Measurements from ENCODE around the gene ATP13A2. TPM values are rescaled to one million over a fixed set of nuclear protein-coding genes. Genes with fewer than 3 reads are reported as not detected.

ATP13A2 gene
- polyA plus RNA-seq, 3 donors = 17.6 to 37.8 (median 19.5) TPM

GRCh38 chr1:17060306-17060749 lies 48.6 kb upstream of the ATP13A2 start:
- peak overlapping the region; percentile 43 to 83 for H3K27ac ChIP-seq (ENCODE audit: low read depth in 1 of 2, low read length in 2 of 2)
- H3K4me1 ChIP-seq (ENCODE audit: control insufficient read depth in 1 of 2, insufficient read depth in 2 of 2, low read length in 2 of 2) = peaks cover 55 to 62% of the 10 kb centered on the region in 2 donors

More at GRCh38 chr1:17060306-17060749, 48.6 kb upstream of the ATP13A2 start:
- Histone ChIP-seq H3K27me3 (ENCODE audit: control insufficient read depth in 2 of 2, insufficient read depth in 2 of 2, low read length in 2 of 2) (no peaks in the 10 kb centered on the region), H3K9ac (ENCODE audit: insufficient read depth, low read length, poor library complexity, severe bottlenecking) (no peak overlapping the region), H3K36me3 (replicated peaks in 1 of 2; ENCODE audit: control insufficient read depth in 1 of 2, insufficient read depth in 2 of 2, low read length in 2 of 2) (no peaks in the 10 kb centered on the region), H3K79me2 (ENCODE audit: insufficient read depth, low read length) (no peaks in the 10 kb centered on the region), H3K9me3 (replicated peaks in 1 of 2; ENCODE audit: control insufficient read depth in 1 of 2, insufficient read depth in 1 of 2, low read length in 2 of 2) (peaks cover 0 to 5% of the 10 kb centered on the region in 2 donors), H4K20me1 (ENCODE audit: insufficient read depth, low read length) (no peaks in the 10 kb centered on the region), H3K4me3 (replicated peaks in 1 of 3; ENCODE audit: low read depth in 2 of 3, low read length in 3 of 3) (peak overlapping the region in 1 of 3 experiments; percentile 56), H3K4me2 (replicated peaks; ENCODE audit: extremely low read depth, low read length, poor library complexity, severe bottlenecking) (peak overlapping the region; percentile 68), H2AFZ (ENCODE audit: insufficient read depth, low read depth, low read length, poor library complexity, severe bottlenecking) (peak overlapping the region; percentile 43)
- peaks cover 0 to 1% (median 0%) of the 10 kb centered on the region in 3 donors for H3K27me3 Mint-ChIP-seq (ENCODE audit: low read depth in 3 of 3)
- 28% methylated on average over 10 of the region's 11 CpGs for WGBS (ENCODE audit: insufficient coverage)
- intact Hi-C loops (cut with micrococcal nuclease) = loop anchor here (2.0 to 10.0 kb wide), 5 partner anchors 14 to 342 kb away; no protein-coding TSS in a partner anchor
- H3K4me1 Mint-ChIP-seq = peaks cover 49% of the 10 kb centered on the region
- peak; percentile 48 to 80 (median 75) for DNase-seq
- TF ChIP-seq CTCF (IDR thresholded peaks at IDR 0.05) = no peak
- H3K36me3 Mint-ChIP-seq = peaks cover 0 to 4% of the 10 kb centered on the region in 2 donors
- peaks cover 0 to 6% (median 0%) of the 10 kb centered on the region in 7 donors for H3K9me3 Mint-ChIP-seq
- H3K27ac Mint-ChIP-seq = peak overlapping the region; percentile 86 to 96 (median 92)
- H3K4me3 Mint-ChIP-seq = peak overlapping the region in 1 of 2 donors; percentile 79
